T47D (cell line): ENCODE results near the gene UVSSA.

Experiments
- DNase-seq, 2 experiments: peaks; one replicate each; pipeline versions ENCODE4 v3.0.0 to v3.0.0-alpha.2; 2011 to 2012; ENCODE audit warnings: low read depth in 1 of 2, low spot score in 1 of 2
- JUND ChIP-seq: IDR thresholded peaks from 2 replicates; pipeline ENCODE4 v1.6.1; 2012; ENCODE audit warnings: low read depth
- in situ Hi-C: cut with HindIII; loops from 2 replicates; pipeline ENCODE4 v1.10.0; 2016; ENCODE audit warnings: low sequenced_read_pairs, low pct_unique_long_range_greater_than_20kb

Gene UVSSA

DNA sequence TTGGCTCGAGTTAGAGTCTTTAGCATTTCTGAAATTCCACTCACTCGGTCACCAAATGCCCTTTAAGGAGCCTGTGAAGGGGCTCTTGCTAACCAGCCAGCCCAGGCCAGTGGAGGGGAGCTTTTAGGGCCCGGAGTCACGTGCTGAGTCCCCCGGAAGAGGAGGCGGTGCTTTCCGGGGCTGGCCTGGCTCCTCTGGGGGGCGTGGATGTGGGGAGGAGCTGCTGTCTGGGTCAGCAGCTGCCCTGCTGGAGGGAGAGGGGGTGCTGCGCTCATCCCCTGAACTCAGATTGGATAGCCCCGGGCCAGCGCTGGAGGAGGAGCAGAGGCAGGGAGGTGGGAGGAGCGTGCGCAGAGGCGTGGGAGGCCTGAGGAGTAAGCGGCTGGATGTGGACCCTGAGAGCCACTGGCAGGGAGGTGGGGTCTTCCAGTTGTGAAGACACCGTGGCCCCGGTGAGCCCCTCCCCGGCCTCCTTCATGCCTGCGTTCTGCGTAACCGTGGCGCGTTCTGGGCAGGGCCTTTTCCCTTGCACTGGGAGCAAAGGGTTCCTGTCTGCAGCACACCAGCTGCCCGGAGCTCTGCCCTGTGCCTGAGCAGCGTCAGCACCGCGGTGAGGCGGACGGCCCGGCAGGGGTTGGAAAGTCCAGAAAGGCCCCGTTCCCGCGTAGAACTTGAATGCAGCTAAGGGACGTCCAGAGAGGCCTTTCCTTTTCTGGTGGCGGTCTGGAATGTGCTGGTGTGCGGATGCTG lies 37.6 kb upstream of the UVSSA start:
- in situ Hi-C loops: no loop called here
- no peak for TF ChIP-seq JUND
- DNase-seq: no peak

DNA sequence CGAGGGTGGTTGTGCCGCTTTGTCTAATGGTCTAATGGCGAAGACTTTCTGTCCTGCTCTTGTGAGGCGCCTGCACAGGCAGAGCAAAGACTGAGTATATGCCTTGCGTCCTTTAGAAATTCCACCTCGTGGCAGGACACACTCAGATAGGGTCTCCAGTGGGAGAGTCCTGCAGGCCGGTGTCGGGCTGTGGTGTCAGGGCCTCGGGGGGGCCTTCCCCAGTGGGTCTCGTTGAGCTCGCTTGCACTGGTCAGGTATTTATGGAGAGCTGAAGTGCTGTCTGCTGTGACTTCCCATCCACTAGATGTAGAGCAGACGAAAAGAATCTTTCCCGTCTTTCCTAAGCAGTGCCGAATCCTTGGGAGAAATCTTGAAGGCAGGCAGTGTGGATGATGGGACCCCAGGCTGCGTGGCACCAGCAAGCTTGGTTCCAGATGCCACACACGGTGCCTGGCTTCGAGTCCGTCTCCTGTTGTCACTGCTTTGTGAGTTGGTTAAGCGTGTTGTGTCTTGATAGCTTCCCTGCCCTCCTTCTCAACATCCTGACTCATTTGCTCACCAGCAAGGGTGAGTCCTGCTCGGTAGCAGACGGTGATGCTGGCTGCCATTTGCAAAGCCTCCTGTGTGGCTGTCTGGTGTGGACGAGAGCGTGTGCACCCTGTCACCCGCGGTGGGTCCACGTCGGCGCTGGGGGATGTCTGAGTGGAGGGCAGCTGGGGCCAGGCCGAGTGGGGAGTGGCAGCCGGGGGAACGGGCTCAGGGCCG lies 36.8 kb upstream of the UVSSA start:
- in situ Hi-C loops: no loop called here
- TF ChIP-seq JUND: no peak
- DNase-seq: no peak

DNA sequence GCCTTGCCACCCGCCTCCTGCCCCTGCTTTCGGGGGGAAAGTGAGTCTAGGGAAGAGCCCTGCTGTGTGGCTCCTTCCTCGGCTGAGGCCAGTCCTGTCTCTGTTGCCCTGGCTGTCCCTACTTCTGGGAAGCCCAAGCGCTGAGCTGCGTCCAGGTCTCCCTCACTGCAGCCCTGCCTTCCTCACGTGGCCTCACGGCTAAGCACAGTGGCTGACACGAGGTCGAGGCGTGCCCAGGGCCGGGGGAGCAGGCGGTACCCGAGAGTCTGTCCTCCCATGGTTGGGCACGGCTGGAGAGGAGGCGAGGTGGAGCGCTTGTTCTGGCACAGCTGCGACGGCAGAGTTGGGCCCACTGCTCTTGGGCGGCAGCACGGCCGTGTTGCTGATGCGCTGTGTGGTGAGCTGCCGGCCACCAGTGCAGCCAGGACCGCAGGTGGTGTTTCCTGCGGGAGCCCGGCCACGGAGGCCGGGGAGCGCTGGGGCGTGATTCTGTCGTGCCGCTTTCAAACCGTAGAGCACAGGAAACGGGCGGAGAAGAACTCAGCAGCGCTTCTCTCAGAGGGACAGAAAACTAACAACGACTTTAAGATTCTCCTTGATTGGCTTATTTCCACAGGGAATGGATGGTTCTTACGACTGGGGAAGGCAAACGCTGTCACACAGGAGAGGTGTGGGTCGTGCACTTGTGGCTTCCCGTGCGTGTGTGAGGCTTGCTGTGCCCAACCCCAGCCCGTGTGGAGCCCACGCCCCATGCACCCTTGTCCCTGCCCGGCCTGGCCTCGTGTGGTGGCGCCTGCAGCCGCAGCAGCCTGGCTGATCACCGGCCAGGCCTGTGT lies 36.0 kb upstream of the UVSSA start:
- no peak for TF ChIP-seq JUND
- DNase-seq: no peak
- in situ Hi-C loops: no loop called here

DNA sequence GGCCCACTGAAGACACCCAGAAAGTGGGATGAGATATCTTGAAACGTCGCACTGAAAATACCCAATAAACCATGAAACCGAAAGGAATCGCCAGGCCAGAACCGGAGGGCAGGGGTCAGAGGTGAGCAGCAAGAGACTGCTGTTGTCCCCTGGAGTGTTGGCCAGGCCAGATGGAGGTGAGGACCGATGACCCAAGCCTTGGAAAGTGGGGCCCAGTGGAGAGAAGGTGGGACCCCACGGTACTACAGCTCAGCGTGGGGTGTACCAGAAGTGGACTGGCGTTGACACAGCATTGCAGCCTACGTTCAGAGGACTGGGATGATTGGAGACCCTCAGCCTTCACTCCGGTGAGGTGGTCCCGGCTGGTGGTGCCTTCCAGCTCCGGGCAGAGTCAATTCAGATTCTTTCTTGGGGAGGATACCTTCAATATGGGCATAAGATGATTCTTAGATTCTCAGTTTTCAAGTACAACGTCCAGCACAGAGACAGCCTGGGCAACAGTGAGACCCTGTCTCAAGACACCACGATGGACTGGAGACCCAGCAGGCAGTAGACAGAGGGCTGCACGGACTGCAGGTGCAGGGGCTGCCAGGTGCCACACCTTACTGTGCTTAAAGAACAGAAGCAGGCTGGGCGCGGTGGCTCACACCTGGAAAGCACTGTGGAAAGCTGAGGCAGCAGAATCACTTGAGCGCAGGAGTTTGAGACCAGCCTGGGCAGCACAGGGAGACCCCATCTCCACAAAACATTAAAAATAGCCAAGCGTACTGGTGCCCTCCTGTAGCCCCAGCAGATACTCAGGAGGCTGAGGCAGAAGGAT lies 34.0 kb upstream of the UVSSA start:
- in situ Hi-C loops: no loop called here
- DNase-seq: no peak
- no peak for TF ChIP-seq JUND

DNA sequence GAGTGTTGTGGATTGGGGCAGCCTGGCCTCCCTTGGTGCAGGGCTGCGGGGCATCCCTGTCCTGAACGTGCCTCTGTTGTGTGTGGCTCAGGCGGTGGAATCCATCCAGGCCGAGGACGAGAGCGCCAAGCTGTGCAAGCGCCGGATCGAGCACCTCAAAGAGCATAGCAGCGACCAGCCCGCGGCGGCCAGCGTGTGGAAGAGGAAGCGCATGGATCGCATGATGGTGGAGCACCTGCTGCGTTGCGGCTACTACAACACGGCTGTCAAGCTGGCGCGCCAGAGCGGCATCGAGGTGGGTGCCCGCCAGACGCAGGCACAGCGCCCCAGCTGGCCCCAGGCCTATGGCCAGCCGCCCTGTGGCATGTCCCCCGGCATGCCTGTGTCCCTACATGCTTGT lies 31.7 kb upstream of the UVSSA start:
- TF ChIP-seq JUND: no peak
- DNase-seq: no peak
- in situ Hi-C loops: no loop called here

DNA sequence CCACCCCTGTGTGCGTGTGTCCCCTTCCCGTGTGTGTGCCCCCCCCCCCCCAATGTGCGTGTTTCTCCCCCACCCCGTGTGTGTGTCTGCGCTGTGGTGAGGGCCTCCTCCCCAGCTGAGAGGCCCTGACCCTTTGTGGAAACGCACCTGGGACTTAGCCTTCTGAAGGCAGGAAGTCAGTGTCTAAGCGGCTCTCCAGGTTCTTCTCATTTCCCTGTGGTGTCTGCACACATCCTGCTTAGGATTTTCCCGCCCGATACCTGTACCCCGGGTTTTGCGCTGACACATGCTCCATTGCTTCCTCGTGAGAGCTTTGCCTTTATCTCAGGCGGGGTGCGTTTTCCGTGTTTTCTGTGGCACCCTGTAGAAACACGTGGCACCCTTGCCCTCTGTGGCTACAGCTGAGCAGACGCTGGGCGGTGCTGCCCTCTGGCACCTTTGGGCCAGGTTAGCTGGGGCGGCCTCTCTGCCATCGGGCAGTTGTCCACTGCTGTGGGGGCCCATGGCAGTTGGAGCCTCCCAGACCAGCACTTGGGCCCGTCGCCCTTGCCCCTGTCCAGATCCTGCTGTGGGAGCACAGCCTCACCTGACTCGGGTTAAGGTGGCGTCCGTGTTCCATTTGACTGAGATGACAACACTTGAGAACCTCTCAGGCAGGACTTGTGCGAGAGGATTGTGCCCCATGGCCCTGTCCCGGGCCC lies 31.0 kb upstream of the UVSSA start:
- in situ Hi-C loops: no loop called here
- TF ChIP-seq JUND: no peak
- no peak for DNase-seq

DNA sequence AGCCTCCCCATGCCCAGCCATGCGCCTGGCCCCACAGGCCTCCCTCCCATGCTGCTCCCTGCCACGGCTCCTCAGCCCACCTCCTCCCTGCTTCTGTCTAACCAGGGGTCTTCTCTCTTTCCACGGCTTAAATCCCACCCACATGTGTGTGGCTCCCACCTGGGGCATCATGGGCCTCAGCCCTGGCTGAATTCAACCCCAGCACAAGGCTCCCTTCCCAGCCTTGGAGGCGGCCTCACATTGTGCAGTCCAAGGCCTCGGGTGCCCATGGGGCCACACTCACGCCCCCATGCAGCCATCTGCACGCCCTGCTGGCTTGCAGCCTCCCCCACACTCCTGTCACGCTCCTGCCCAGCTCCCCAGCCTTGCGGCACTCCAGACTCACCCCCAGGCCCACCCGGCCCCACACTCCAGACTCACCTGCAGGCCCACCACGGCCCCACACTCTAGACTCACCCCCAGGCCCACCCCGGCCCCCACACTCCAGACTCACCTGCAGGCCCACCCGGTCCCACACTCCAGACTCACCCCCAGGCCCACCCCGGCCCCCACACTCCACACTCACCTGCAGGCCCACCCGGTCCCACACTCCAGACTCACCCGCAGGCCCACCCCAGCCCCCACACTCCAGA lies 30.4 kb upstream of the UVSSA start:
- in situ Hi-C loops: no loop called here
- DNase-seq: no peak
- TF ChIP-seq JUND: no peak

DNA sequence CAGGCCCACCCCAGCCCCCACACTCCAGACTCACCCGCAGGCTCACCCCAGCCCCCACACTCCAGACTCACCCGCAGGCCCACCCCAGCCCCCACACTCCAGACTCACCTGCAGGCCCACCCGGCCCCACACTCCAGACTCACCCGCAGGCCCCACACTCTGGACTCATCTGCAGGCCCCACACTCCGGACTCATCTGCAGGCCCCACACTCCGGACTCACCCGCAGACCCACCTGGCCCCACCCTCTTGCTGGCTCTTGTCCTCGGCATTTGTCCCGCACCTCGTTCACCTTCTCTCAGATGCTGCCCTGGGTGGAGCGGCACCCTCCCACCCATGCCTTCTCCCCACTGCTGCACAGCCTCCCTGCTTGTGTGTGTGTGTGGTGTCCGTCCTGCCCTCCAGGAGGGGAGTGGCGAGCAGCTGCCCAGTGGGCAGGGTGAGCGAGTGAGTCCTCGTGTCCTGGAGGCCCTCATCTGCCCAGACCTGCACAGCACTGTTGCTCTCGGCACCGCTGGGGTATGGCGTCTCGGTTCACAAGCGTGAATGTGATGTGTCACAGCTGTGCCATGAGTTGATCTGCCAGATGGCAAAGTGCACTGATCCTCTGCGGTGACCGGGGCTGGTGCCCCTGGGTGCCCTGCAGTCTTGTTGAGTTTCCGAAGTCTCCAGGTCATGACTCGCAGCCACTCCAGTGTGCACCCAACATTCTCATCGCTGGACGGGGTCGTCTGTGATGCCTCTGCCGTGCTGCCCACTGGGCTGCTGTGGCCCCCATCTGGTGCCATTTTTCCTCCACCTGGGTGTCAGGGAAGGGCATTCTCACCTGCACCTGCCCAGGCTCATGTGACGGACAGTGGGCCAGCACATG lies 29.6 kb upstream of the UVSSA start:
- no peak for DNase-seq
- no peak for TF ChIP-seq JUND
- in situ Hi-C loops: no loop called here

DNA sequence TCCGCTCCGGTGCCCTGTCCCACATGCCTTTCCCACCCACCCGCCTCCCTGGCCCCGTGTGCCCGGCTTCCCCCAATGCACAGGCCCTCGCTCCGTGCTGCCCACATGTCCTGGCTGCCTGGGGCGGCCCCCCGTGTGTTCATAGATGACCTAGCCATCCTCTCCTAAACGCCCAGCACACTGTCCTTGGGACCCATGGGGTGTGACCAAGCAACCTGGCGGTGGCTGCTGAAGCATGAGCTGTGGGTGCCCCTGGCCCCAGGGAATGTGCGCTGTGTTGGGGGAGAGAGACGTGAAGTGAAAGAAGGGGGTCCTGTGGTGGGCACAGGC lies 29.0 kb upstream of the UVSSA start:
- in situ Hi-C loops: no loop called here
- no peak for DNase-seq
- TF ChIP-seq JUND: no peak

DNA sequence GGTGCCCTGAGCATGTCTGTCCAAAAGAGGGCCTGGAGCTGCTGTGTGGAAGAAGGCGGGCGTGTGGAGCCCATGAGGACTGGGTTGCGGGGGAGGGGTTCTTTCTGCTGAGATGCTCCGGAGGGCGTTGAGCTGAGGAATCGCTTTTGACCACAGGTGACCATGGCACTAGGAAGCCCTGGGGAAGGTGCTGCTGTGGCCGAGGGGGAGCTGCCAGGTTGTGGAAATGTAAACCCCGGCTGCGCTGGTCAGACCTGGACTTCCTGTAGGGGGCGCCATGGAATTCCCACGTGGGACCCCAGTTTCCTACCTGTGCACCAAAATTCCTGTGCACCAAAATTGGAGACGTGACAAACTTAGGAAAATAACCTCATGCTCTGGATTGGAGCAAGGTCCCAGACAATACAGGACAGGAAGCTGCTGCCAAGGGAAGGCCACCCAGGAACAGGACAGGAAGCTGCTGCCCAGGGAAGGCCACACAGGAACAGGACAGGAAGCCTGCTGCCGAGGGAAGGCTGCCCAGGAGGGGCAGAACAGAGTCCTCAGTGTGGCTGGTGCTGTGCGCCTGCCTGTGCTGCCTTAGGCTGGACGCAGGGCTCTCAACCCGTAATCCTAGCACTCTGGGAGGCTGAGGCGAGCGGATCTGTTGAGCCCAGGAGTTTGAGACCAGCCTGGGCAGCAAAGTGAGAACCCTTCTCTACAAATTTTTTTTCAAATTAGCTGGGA lies 28.4 kb upstream of the UVSSA start:
- in situ Hi-C loops: no loop called here

More for the DNA sequence above, 28.4 kb upstream of the UVSSA start:
- no peak for DNase-seq
- TF ChIP-seq JUND: no peak
